ENCODE measurements around the gene PPP1R12B.
"Not testable (repeated sequence)": the region's sequence is repeated elsewhere in the genome, so short reads cannot be mapped to it uniquely, and the experiment has no call there.

Gene PPP1R12B

DNA sequence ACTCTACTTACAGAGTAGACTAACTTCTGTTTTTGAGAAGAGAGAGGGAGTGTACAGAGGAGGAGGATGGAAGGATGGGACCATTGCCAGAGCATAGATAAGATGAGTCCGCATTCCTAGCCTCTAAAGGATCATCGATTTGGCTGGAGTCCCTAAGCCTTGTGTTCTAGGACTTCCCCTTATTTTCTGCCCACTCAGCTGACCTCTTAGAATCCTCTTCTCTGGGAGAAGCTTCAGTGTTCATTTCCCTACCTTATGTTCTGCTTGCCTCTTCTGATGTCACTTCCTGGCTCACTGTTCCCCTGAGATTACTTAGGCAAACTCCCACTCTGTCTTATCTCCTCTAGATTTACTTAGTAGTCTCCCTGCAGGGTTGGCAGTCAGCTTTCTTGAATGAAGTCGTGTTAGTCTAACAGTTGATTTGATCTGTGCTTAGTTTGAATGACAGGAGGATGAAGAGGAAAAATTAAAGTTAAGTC lies 205.1 kb downstream of the PPP1R12B start:
- no peak overlapping the region for H3K27ac ChIP-seq (ENCODE audit: insufficient read depth, low read depth, low read length, poor library complexity, severe bottlenecking)
- no peaks in the 10 kb centered on the region for H3K36me3 ChIP-seq (ENCODE audit: control insufficient read depth, insufficient read depth, low read length)
- H3K9me3 ChIP-seq (ENCODE audit: control insufficient read depth, low read length) = no peaks in the 10 kb centered on the region
- 83 to 88% methylated on average over 3 of the region's 3 CpGs for WGBS, 2 experiments
- no peaks in the 10 kb centered on the region for H3K4me1 ChIP-seq (ENCODE audit: control insufficient read depth, insufficient read depth, low read length)
- no peak overlapping the region for H3K4me3 ChIP-seq (ENCODE audit: insufficient read depth, low read depth, low read length)
- H3K27me3 ChIP-seq (ENCODE audit: control insufficient read depth, insufficient read depth, low read length, poor library complexity, severe bottlenecking) = no peaks in the 10 kb centered on the region

GRCh38 chr1:202554619-202555018 lies 206.1 kb downstream of the PPP1R12B start:
- not testable (repeated sequence) for H3K27ac ChIP-seq (ENCODE audit: insufficient read depth, low read depth, low read length, poor library complexity, severe bottlenecking); H3K4me1 ChIP-seq (ENCODE audit: control insufficient read depth, insufficient read depth, low read length); H3K4me3 ChIP-seq (ENCODE audit: insufficient read depth, low read depth, low read length); H3K27me3 ChIP-seq (ENCODE audit: control insufficient read depth, insufficient read depth, low read length, poor library complexity, severe bottlenecking); H3K36me3 ChIP-seq (ENCODE audit: control insufficient read depth, insufficient read depth, low read length); H3K9me3 ChIP-seq (ENCODE audit: control insufficient read depth, low read length)
- WGBS, 2 experiments = 95 to 97% methylated on average over 3 to 4 of the region's 4 CpGs

DNA sequence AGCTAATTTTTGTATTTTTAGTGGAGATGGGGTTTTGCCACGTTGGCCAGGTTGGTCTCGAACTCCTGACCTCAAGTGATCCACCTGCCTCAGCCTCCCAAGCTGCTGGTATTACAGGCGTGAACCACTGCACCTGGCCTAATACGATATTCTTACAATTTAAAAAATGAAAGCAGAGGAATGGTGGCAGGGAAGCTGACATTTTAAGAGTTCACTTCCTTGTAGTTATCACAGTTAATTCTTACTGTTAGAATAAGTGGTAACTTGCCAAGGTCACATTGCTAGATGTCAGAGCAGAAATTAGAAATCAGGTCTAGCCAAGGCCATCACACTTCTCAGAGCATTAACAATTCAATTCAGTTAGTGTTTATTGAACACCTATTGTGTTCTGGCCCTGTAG lies 207.5 kb downstream of the PPP1R12B start:
- not testable (repeated sequence) for H3K4me3 ChIP-seq (ENCODE audit: insufficient read depth, low read depth, low read length); H3K27ac ChIP-seq (ENCODE audit: insufficient read depth, low read depth, low read length, poor library complexity, severe bottlenecking); H3K4me1 ChIP-seq (ENCODE audit: control insufficient read depth, insufficient read depth, low read length); H3K27me3 ChIP-seq (ENCODE audit: control insufficient read depth, insufficient read depth, low read length, poor library complexity, severe bottlenecking); H3K9me3 ChIP-seq (ENCODE audit: control insufficient read depth, low read length); H3K36me3 ChIP-seq (ENCODE audit: control insufficient read depth, insufficient read depth, low read length)
- 90 to 97% methylated on average over 4 of the region's 4 CpGs for WGBS, 2 experiments

- H3K4me3 ChIP-seq (ENCODE audit: insufficient read depth, low read depth, low read length); H3K4me1 ChIP-seq (ENCODE audit: control insufficient read depth, insufficient read depth, low read length); H3K36me3 ChIP-seq (ENCODE audit: control insufficient read depth, insufficient read depth, low read length); H3K27me3 ChIP-seq (ENCODE audit: control insufficient read depth, insufficient read depth, low read length, poor library complexity, severe bottlenecking); H3K9me3 ChIP-seq (ENCODE audit: control insufficient read depth, low read length); H3K27ac ChIP-seq (ENCODE audit: insufficient read depth, low read depth, low read length, poor library complexity, severe bottlenecking): not testable (repeated sequence)
- 87 to 100% methylated on average over 1 of the region's 1 CpG for WGBS, 2 experiments
Observed at GRCh38 chr1:202557662-202558061, 209.2 kb downstream of the PPP1R12B start.

GRCh38 chr1:202561240-202561639 lies 212.7 kb downstream of the PPP1R12B start:
- H3K4me3 ChIP-seq (ENCODE audit: insufficient read depth, low read depth, low read length) = no peak overlapping the region
- H3K4me1 ChIP-seq (ENCODE audit: control insufficient read depth, insufficient read depth, low read length) = no peaks in the 10 kb centered on the region
- no peaks in the 10 kb centered on the region for H3K36me3 ChIP-seq (ENCODE audit: control insufficient read depth, insufficient read depth, low read length)
- H3K27ac ChIP-seq (ENCODE audit: insufficient read depth, low read depth, low read length, poor library complexity, severe bottlenecking) = no peak overlapping the region
- WGBS, 2 experiments = 86% methylated on average over 1 of the region's 1 CpG; no CpG with 5 or more reads in 1 of the 2 experiments
- no peaks in the 10 kb centered on the region for H3K27me3 ChIP-seq (ENCODE audit: control insufficient read depth, insufficient read depth, low read length, poor library complexity, severe bottlenecking)
- no peaks in the 10 kb centered on the region for H3K9me3 ChIP-seq (ENCODE audit: control insufficient read depth, low read length)

- H3K27me3 ChIP-seq (ENCODE audit: control insufficient read depth, insufficient read depth, low read length, poor library complexity, severe bottlenecking) = no peaks in the 10 kb centered on the region
- WGBS, 2 experiments = 87 to 91% methylated on average over 2 of the region's 2 CpGs
- no peaks in the 10 kb centered on the region for H3K4me1 ChIP-seq (ENCODE audit: control insufficient read depth, insufficient read depth, low read length)
Observed at GRCh38 chr1:202561726-202562443, 213.4 kb downstream of the PPP1R12B start.

GRCh38 chr1:202562444-202563060 lies 214.1 kb downstream of the PPP1R12B start:
- H3K27ac ChIP-seq (ENCODE audit: insufficient read depth, low read depth, low read length, poor library complexity, severe bottlenecking) = no peak overlapping the region
- no peaks in the 10 kb centered on the region for H3K36me3 ChIP-seq (ENCODE audit: control insufficient read depth, insufficient read depth, low read length)
- no peaks in the 10 kb centered on the region for H3K9me3 ChIP-seq (ENCODE audit: control insufficient read depth, low read length)
- 93 to 95% methylated on average over 13 of the region's 13 CpGs for WGBS, 2 experiments
- no peaks in the 10 kb centered on the region for H3K27me3 ChIP-seq (ENCODE audit: control insufficient read depth, insufficient read depth, low read length, poor library complexity, severe bottlenecking)
- peaks cover 4% of the 10 kb centered on the region for H3K4me1 ChIP-seq (ENCODE audit: control insufficient read depth, insufficient read depth, low read length)
- no peak overlapping the region for H3K4me3 ChIP-seq (ENCODE audit: insufficient read depth, low read depth, low read length)

More at GRCh38 chr1:202561726-202562443, 213.4 kb downstream of the PPP1R12B start:
- Histone ChIP-seq H3K36me3 (ENCODE audit: control insufficient read depth, insufficient read depth, low read length) (no peaks in the 10 kb centered on the region), H3K9me3 (ENCODE audit: control insufficient read depth, low read length) (no peaks in the 10 kb centered on the region), H3K4me3 (ENCODE audit: insufficient read depth, low read depth, low read length) (no peak overlapping the region), H3K27ac (ENCODE audit: insufficient read depth, low read depth, low read length, poor library complexity, severe bottlenecking) (no peak overlapping the region)

DNA sequence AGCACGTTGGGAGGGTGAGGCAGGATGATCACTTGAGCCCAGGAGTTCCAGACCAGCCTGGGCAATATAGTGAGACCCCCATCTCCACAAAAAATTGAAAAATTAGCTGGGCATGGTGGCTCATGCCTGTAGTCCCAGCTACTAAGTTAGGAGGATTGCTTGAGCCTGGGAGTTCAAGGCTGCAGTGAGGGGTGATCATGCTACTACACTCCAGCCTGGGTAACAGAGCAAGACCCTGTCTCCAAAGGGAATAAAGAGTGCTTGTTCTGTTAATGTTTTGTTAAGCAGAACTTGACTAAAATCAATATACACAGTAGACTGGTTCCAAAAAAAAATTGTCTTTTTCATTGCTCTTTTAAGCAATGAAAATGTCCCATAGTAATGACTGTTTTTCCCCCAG lies 215.3 kb downstream of the PPP1R12B start:
- Histone ChIP-seq H3K4me3 (ENCODE audit: insufficient read depth, low read depth, low read length) (no peak overlapping the region), H3K36me3 (ENCODE audit: control insufficient read depth, insufficient read depth, low read length) (no peaks in the 10 kb centered on the region), H3K9me3 (ENCODE audit: control insufficient read depth, low read length) (no peaks in the 10 kb centered on the region), H3K27me3 (ENCODE audit: control insufficient read depth, insufficient read depth, low read length, poor library complexity, severe bottlenecking) (no peaks in the 10 kb centered on the region), H3K27ac (ENCODE audit: insufficient read depth, low read depth, low read length, poor library complexity, severe bottlenecking) (no peak overlapping the region), H3K4me1 (ENCODE audit: control insufficient read depth, insufficient read depth, low read length) (peaks cover 11% of the 10 kb centered on the region)
- WGBS, 2 experiments = 92 to 95% methylated on average over 1 of the region's 1 CpG

GRCh38 chr1:202564958-202565495 lies 216.5 kb downstream of the PPP1R12B start:
- H3K36me3 ChIP-seq (ENCODE audit: control insufficient read depth, insufficient read depth, low read length) = no peaks in the 10 kb centered on the region
- H3K4me1 ChIP-seq (ENCODE audit: control insufficient read depth, insufficient read depth, low read length) = peaks cover 11% of the 10 kb centered on the region
- no peaks in the 10 kb centered on the region for H3K9me3 ChIP-seq (ENCODE audit: control insufficient read depth, low read length)
- H3K27me3 ChIP-seq (ENCODE audit: control insufficient read depth, insufficient read depth, low read length, poor library complexity, severe bottlenecking) = no peaks in the 10 kb centered on the region
- no peak overlapping the region for H3K27ac ChIP-seq (ENCODE audit: insufficient read depth, low read depth, low read length, poor library complexity, severe bottlenecking)
- WGBS, 2 experiments = 93 to 96% methylated on average over 2 of the region's 2 CpGs
- H3K4me3 ChIP-seq (ENCODE audit: insufficient read depth, low read depth, low read length) = no peak overlapping the region

DNA sequence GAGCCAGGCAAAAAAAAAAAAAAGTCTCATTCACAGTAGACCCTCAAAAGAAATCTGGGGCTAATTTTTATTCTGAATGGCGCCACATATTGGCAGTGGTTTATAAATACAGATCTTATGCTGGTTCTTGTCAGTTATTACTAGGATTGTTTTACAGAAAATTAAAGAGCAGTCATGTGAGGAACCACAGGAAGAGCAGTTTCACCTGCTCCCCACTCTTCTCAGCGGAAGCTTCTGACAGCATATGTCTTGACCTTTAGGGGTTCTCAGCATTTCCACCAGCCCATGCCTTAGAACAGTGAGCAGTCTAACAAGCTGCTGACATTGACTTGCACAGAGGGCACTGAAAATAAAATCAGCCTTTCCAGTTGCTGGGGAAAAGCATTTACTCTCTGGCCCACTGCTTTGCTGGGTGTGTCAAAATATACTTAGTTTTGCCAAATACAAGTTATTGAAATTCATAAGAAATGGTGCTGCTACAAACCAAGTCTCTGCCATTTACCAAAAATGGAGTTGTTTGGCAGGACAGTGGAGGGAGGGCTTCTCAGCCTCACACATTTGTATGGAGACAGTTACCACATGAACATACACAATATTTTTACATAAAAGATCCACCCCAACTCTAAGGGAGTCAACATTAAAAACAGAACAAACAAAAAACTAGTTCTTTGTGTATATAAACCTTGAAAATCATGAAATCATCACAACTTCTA lies 217.5 kb downstream of the PPP1R12B start:
- H3K9me3 ChIP-seq (ENCODE audit: control insufficient read depth, low read length) = no peaks in the 10 kb centered on the region
- no peaks in the 10 kb centered on the region for H3K27me3 ChIP-seq (ENCODE audit: control insufficient read depth, insufficient read depth, low read length, poor library complexity, severe bottlenecking)
- H3K4me1 ChIP-seq (ENCODE audit: control insufficient read depth, insufficient read depth, low read length) = peaks cover 11% of the 10 kb centered on the region
- H3K27ac ChIP-seq (ENCODE audit: insufficient read depth, low read depth, low read length, poor library complexity, severe bottlenecking) = no peak overlapping the region
- WGBS, 2 experiments = 92 to 96% methylated on average over 2 of the region's 2 CpGs
- no peaks in the 10 kb centered on the region for H3K36me3 ChIP-seq (ENCODE audit: control insufficient read depth, insufficient read depth, low read length)
- H3K4me3 ChIP-seq (ENCODE audit: insufficient read depth, low read depth, low read length) = no peak overlapping the region

Data from ectodermal cell (in vitro differentiated cells).